Measurements from ENCODE around the gene FLCN.
"Not testable (repeated sequence)": the region's sequence is repeated elsewhere in the genome, so short reads cannot be mapped to it uniquely, and the experiment has no call there.

Gene FLCN

DNA sequence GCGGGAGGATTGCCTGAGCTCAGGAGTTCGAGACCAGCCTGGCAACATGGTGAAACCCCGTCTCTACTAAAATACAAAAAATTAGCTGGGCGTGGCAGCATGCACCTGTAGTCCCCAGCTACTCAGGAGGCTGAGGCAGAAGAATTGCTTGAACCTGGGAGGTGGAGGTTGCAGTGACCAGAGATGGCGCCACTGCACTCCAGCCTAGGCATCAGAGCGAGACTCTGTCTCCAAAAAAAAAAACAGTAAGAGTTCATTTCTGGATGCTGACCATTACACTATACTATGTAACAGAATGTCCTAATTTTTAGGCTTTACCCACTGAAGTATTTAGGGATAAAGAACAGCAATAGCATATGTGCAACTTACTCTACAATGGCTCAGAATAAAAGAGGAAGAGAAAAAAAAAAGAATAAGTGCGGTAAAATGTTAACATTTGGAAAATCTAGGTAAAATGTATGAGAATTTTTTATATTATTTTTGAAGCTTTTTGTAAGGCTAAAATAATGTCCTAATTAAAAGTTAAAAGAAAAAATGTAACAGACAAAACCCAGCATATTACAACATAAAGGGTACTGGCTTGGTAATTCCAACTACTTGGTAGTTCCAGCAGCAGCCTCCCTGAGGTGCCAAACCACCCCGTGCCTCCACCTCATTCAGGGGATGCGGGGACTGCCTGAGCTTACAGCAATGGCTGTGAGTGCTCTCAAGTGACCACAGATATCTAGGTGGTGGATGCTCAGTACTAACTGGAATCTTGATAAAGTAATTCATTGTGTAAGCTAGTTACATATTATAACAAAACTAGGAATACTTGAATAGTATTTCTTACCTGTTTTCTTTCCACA lies 33.2 kb upstream of the FLCN start:
- TF ChIP-seq, protein P1, sequence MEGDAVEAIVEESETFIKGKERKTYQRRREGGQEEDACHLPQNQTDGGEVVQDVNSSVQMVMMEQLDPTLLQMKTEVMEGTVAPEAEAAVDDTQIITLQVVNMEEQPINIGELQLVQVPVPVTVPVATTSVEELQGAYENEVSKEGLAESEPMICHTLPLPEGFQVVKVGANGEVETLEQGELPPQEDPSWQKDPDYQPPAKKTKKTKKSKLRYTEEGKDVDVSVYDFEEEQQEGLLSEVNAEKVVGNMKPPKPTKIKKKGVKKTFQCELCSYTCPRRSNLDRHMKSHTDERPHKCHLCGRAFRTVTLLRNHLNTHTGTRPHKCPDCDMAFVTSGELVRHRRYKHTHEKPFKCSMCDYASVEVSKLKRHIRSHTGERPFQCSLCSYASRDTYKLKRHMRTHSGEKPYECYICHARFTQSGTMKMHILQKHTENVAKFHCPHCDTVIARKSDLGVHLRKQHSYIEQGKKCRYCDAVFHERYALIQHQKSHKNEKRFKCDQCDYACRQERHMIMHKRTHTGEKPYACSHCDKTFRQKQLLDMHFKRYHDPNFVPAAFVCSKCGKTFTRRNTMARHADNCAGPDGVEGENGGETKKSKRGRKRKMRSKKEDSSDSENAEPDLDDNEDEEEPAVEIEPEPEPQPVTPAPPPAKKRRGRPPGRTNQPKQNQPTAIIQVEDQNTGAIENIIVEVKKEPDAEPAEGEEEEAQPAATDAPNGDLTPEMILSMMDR (IDR thresholded peaks at IDR 0.05; ENCODE audit: low read depth, low read length), result peak; percentile 8; the same call in 1 of the 2 replicates
- DNase-seq (ENCODE audit: extremely low read depth, low read depth), result no peak

DNA sequence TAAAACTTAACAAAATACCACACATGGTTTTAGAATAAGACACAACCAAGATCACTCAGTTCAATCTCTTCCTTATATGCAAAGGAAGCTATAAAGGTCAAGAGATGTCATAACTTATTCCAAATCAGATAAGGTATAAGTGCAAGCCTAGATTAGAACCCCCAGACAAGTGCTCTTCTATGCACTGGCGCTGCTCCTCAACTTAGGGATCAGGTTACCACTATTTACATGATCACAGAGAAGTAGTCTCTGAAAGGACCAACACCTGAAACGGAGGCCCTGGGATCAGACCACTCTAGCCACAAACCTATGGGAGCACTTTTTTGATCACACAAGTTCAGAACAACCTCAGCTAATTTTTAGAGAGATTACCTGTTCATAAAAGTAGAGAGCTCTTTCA lies 27.5 kb upstream of the FLCN start:
- no peak for DNase-seq (ENCODE audit: extremely low read depth, low read depth)
- TF ChIP-seq, protein P1 (IDR thresholded peaks at IDR 0.05; ENCODE audit: low read depth, low read length), result no peak

DNA sequence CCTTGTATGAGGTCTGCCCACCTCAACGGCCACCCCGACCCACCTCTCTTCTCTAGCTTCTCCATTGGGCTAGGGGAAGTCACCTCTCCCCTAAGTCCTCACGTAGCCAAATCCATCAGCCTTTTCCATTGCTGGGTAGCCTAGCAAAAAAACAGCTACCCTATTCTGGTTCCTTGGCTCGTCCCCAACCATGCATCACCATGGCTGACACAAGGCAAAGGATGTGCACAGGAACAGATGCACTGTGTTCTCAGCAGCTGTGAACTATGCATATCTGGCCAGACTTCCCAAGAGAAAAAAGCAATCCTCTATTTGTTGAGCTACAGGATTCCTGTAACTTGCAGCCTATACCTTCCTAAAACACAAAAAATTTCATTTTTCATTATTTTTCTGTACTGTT lies 22.0 kb upstream of the FLCN start:
- DNase-seq (ENCODE audit: extremely low read depth, low read depth), result no peak
- TF ChIP-seq, protein P1 (IDR thresholded peaks at IDR 0.05; ENCODE audit: low read depth, low read length), result no peak

DNA sequence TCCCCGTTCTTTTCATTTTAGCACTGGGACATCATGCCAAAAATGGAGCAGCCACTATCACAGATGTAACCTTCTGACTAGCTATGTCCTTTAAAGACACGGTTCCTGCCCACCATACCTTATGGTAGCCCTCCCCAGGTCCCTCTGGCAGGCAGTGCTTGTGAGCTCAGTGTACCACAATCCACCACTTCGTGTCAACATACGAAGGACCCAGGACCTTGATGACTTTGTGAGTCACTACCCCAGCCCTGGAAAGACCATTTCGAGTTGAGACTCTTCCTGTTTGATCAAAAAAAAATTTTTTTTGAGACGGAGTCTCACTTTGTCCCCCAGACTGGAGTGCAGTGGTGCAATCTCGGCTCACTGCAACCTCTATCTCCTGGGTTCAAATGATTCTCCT lies 21.0 kb upstream of the FLCN start:
- DNase-seq (ENCODE audit: extremely low read depth, low read depth), result no peak
- TF ChIP-seq, protein P1 (IDR thresholded peaks at IDR 0.05; ENCODE audit: low read depth, low read length), result no peak

DNA sequence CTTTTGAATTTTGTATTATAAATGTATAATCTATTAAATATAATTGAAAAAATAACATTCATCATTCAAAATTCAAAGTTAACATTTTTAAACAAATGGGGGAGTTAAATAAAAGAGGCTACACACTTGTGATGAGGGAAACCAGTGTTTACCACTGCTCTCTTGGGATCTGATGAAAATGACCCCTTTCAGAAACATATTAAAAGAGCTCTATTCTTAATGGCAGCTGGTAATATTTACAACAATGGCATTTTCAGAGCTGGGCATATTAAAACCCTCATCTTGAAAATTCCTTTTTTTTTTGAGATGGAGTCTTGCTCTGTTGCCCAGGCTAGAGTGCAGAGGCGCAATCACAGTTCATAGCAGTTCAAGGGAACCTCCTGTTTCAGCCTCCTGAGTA lies 19.3 kb upstream of the FLCN start:
- TF ChIP-seq, protein P1 (IDR thresholded peaks at IDR 0.05; ENCODE audit: low read depth, low read length), result no peak
- DNase-seq (ENCODE audit: extremely low read depth, low read depth), result no peak

DNA sequence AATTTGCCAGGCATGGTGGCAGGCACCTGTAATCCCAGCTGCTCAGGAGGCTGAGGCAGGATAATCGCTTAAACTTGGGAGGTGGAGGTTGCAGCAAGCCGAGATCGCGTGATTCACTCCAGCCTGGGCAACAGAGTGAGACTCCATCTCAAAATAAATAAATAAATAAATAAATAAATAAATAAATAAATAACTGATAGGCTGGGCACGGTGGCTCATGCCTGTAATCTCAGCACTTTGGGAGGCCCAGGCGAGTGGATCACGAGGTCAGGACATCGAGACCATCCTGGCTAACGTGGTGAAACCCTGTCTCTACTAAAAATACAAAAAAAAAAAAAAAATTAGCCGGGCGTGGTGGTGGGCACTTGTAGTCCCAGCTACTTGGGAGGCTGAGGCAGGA lies 18.7 kb upstream of the FLCN start:
- DNase-seq (ENCODE audit: extremely low read depth, low read depth), result not testable (repeated sequence)

DNA sequence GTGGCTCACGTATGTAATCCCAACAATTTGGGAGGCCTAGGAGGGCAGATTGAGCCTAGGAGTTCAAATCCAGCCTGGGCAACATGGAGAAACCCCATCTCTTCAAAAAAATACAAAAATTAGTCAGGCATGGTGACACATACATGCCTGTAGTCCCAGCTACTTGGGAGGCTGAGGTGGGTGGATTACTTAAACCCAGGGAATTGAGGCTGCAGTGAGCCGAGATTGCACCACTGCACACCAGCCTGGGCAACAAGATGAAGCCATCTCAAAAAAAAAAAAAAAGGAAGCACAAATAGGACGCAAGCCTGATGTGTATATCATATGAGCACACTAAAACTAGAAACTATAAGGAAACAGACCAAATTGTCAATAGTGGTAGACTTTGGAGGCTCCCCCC lies 17.1 kb upstream of the FLCN start:
- TF ChIP-seq, protein P1 (IDR thresholded peaks at IDR 0.05; ENCODE audit: low read depth, low read length), result no peak
- DNase-seq (ENCODE audit: extremely low read depth, low read depth), result no peak

DNA sequence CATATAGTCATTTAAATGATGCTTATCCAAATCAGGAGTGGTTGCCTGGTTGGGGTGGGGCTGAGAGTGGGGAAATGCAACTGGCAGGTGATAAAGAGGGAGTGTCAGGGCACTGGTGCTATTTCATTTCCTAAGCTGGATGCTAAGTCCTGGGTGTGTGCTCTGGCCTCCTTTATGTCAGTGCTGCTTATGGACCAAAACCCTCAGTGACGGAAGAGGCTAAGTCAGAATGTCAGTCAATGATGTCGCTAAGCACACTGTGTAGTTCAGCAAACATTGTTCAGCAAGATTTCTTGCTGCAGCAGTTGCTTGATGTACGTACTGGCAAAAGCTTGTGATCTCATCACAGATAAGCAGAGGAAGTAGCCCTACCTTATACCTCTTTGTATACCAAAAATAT lies 16.4 kb upstream of the FLCN start:
- no peak for DNase-seq (ENCODE audit: extremely low read depth, low read depth)
- TF ChIP-seq, protein P1 (IDR thresholded peaks at IDR 0.05; ENCODE audit: low read depth, low read length), result no peak
